Activated CD8-positive, alpha-beta T cell treated with anti-CD3 and anti-CD28 coated beads for 36 hours (primary cell): Measurements from ENCODE around the gene ADIPOQ. TPM values are rescaled to one million over a fixed set of nuclear protein-coding genes. Genes with fewer than 3 reads are reported as not detected.
"Not testable (repeated sequence)": the region's sequence is repeated elsewhere in the genome, so short reads cannot be mapped to it uniquely, and the experiment has no call there.

ENCODE experiments used
- ATAC-seq: fragments of 200-7000 bp; cut with Tn5 transposase; one replicate; pipeline ENCODE4 v1.10.0; 2021; ENCODE audit warnings: mild to moderate bottlenecking, moderate library complexity
- CTCF ChIA-PET: fragments of 350-600 bp; sonication (Branson Sonifier 250); formaldehyde crosslinking; loops from one replicate; lab custom pipeline; 2021; ENCODE audit warnings: antibody characterized with exemption; lab: Charles Lee
- POLR2A ChIA-PET: fragments of 350-600 bp; sonication (Branson Sonifier 250); formaldehyde crosslinking; loops from one replicate; lab custom pipeline; 2021; ENCODE audit warnings: antibody characterized with exemption; lab: Charles Lee
- DNase-seq: peaks from one replicate; pipeline ENCODE4 v3.0.0-alpha.2; 2020
- H3K27ac Mint-ChIP-seq: one replicate; pipeline ENCODE4 v1.8.0; 2021; ENCODE audit warnings: mild to moderate bottlenecking, mixed read lengths
- H3K27me3 Mint-ChIP-seq: one replicate; pipeline ENCODE4 v1.8.0; 2021; ENCODE audit warnings: mixed read lengths
- H3K36me3 Mint-ChIP-seq: one replicate; pipeline ENCODE4 v1.8.0; 2021; ENCODE audit warnings: low read depth, mixed read lengths
- H3K4me1 Mint-ChIP-seq: one replicate; pipeline ENCODE4 v1.8.0; 2021; ENCODE audit warnings: low read depth, mixed read lengths
- H3K4me3 Mint-ChIP-seq: one replicate; pipeline ENCODE4 v1.8.0; 2021; ENCODE audit warnings: mild to moderate bottlenecking, moderate library complexity, mixed read lengths
- H3K9me3 Mint-ChIP-seq: one replicate; pipeline ENCODE4 v1.8.0; 2021; ENCODE audit warnings: mixed read lengths
- CTCF ChIP-seq: fragments of 200-600 bp; IDR thresholded peaks from one replicate; pipeline ENCODE4 v1.8.0; 2022; ENCODE audit warnings: antibody characterized with exemption, mild to moderate bottlenecking
- intact Hi-C: fragments of 100-400 bp; cut with micrococcal nuclease; formaldehyde crosslinking; loops from one replicate; pipeline ENCODE4 v1.10.0; 2022
- total RNA-seq, 2 experiments: library from RNA; stranded (reverse); gene quantifications; one replicate each; pipeline ENCODE4 v1.2.3, GENCODE V29; 2021

Gene ADIPOQ
- total RNA-seq, 2 experiments from 2014 or later: not detected

GRCh38 chr3:186888569-186888968 lies 46.1 kb downstream of the ADIPOQ start:
- Mint-ChIP-seq H3K4me1 (peaks cover 14% of the 10 kb centered on the region), H3K27me3 (no peaks in the 10 kb centered on the region), H3K36me3 (no peaks in the 10 kb centered on the region), H3K27ac (no peak overlapping the region), H3K4me3 (no peak overlapping the region), H3K9me3 (no peaks in the 10 kb centered on the region)
- TF ChIP-seq CTCF: no peak
- no peak for ATAC-seq
- no peak for DNase-seq
- ChIA-PET POLR2A (no interaction called here), CTCF (no interaction called here)
- intact Hi-C loops: no loop called here

GRCh38 chr3:186889698-186890097 lies 47.2 kb downstream of the ADIPOQ start:
- H3K4me1 Mint-ChIP-seq: peaks cover 10% of the 10 kb centered on the region
- CTCF ChIA-PET, H3K27me3 Mint-ChIP-seq, H3K9me3 Mint-ChIP-seq, H3K4me3 Mint-ChIP-seq, H3K27ac Mint-ChIP-seq, DNase-seq, ATAC-seq, intact Hi-C loops, H3K36me3 Mint-ChIP-seq: not testable (repeated sequence)
- POLR2A ChIA-PET: interaction anchor here (0.7 kb wide), 1 partner anchor 44 kb away, joined by 3 read pairs; no protein-coding TSS in a partner anchor

- H3K27ac Mint-ChIP-seq: no peak overlapping the region
- TF ChIP-seq CTCF: no peak
- POLR2A ChIA-PET: no interaction called here
- intact Hi-C loops: no loop called here
- peaks cover 5% of the 10 kb centered on the region for H3K4me1 Mint-ChIP-seq
- DNase-seq: no peak
- H3K9me3 Mint-ChIP-seq: no peaks in the 10 kb centered on the region
- CTCF ChIA-PET: no interaction called here
- H3K4me3 Mint-ChIP-seq: no peak overlapping the region
- no peaks in the 10 kb centered on the region for H3K36me3 Mint-ChIP-seq
- no peak for ATAC-seq
- H3K27me3 Mint-ChIP-seq: no peaks in the 10 kb centered on the region
Observed at GRCh38 chr3:186890911-186891310, 48.4 kb downstream of the ADIPOQ start.

GRCh38 chr3:186893071-186893470 lies 50.6 kb downstream of the ADIPOQ start:
- H3K27ac Mint-ChIP-seq, DNase-seq, ATAC-seq, POLR2A ChIA-PET, H3K4me3 Mint-ChIP-seq, H3K9me3 Mint-ChIP-seq, H3K4me1 Mint-ChIP-seq, intact Hi-C loops, H3K36me3 Mint-ChIP-seq, H3K27me3 Mint-ChIP-seq, CTCF ChIA-PET: not testable (repeated sequence)

GRCh38 chr3:186895406-186895805 lies 52.9 kb downstream of the ADIPOQ start:
- Mint-ChIP-seq H3K4me3 (no peak overlapping the region), H3K36me3 (no peaks in the 10 kb centered on the region), H3K27me3 (no peaks in the 10 kb centered on the region), H3K4me1 (peaks cover 4% of the 10 kb centered on the region), H3K27ac (no peak overlapping the region), H3K9me3 (no peaks in the 10 kb centered on the region)
- intact Hi-C loops: no loop called here
- ATAC-seq (no peak), DNase-seq (no peak)
- ChIA-PET POLR2A (interaction anchor here (1.3 kb wide), 1 partner anchor 33 kb away, joined by 4 read pairs; no protein-coding TSS in a partner anchor), CTCF (interaction anchor here (1.6 kb wide), 1 partner anchor 15 kb away, joined by 3 read pairs; no protein-coding TSS in a partner anchor)
- no peak for TF ChIP-seq CTCF

GRCh38 chr3:186896006-186896405 lies 53.5 kb downstream of the ADIPOQ start:
- no peak overlapping the region for H3K27ac Mint-ChIP-seq
- CTCF ChIA-PET: interaction anchor here (0.7 to 1.6 kb wide), 3 partner anchors 14 to 46 kb away, joined by 3 read pairs; no protein-coding TSS in a partner anchor
- POLR2A ChIA-PET: interaction anchor here (1.3 kb wide), 1 partner anchor 34 kb away, joined by 4 read pairs; no protein-coding TSS in a partner anchor
- DNase-seq (no peak), ATAC-seq (no peak)
- H3K27me3 Mint-ChIP-seq: no peaks in the 10 kb centered on the region
- no peak for TF ChIP-seq CTCF
- H3K36me3 Mint-ChIP-seq: no peaks in the 10 kb centered on the region
- intact Hi-C loops: no loop called here
- no peaks in the 10 kb centered on the region for H3K9me3 Mint-ChIP-seq
- peaks cover 10% of the 10 kb centered on the region for H3K4me1 Mint-ChIP-seq
- no peak overlapping the region for H3K4me3 Mint-ChIP-seq
